AG04450 (cell line): Measurements from ENCODE around the gene HERC2. TPM values are rescaled to one million over a fixed set of nuclear protein-coding genes. Genes with fewer than 3 reads are reported as not detected.

Experiments
- CTCF ChIA-PET: fragments of 300-600, 350-600 bp; formaldehyde crosslinking; extraction: SDS; loops from one replicate; lab custom pipeline; 2022; ENCODE audit warnings: antibody characterized with exemption, inconsistent platforms; lab: Charles Lee
- POLR2A ChIA-PET: fragments of 350-600 bp; formaldehyde crosslinking; extraction: SDS; loops from one replicate; lab custom pipeline; 2021; ENCODE audit warnings: antibody characterized with exemption, inconsistent platforms; lab: Yijun Ruan, JAX
- DNase-seq: peaks from one replicate; pipeline ENCODE4 v3.0.0-alpha.2; 2011; ENCODE audit warnings: low read depth, low spot score
- H3K27ac ChIP-seq: one replicate; pipeline ENCODE4 v1.5.1; 2012; ENCODE audit warnings: low read depth, low read length, control low read depth
- H3K27me3 ChIP-seq: one replicate; pipeline ENCODE4 v1.6.0; 2012; ENCODE audit warnings: low read length; ENCODE audit not compliant: control insufficient read depth, insufficient read depth
- H3K4me3 ChIP-seq: 2 replicates; pipeline ENCODE4 v1.5.1; 2011; ENCODE audit warnings: mild to moderate bottlenecking, low read depth, low read length, control low read depth
- H3K9me3 ChIP-seq: 2 replicates; pipeline ENCODE4 v1.5.1; 2012; ENCODE audit warnings: low read length; ENCODE audit not compliant: control insufficient read depth, insufficient read depth
- polyA plus RNA-seq: library from polyadenylated mRNA; depleted of rRNA; stranded (reverse); fragments of >200 nt; gene quantifications from 2 replicates; pipeline ENCODE4 v1.2.3, GENCODE V29; 2011
- TF ChIP-seq, protein P1 (sequence below): IDR thresholded peaks from 2 replicates; pipeline ENCODE4 v1.5.1; 2011; ENCODE audit warnings: low read depth, low read length, control low read depth, inconsistent platforms

Gene HERC2
- polyA plus RNA-seq, 1 experiment = 12.7 TPM

- Histone ChIP-seq H3K4me3 (no peak overlapping the region), H3K27ac (no peak overlapping the region), H3K9me3 (no peaks in the 10 kb centered on the region; the same call in 1 of the 2 replicates), H3K27me3 (no peaks in the 10 kb centered on the region)
- no peak for DNase-seq
- CTCF ChIA-PET = no interaction called here
- POLR2A ChIA-PET = interaction anchor here (0.7 kb wide), 1 partner anchor 113 kb away, joined by 8 read pairs; no protein-coding TSS in a partner anchor
- TF ChIP-seq, protein P1, sequence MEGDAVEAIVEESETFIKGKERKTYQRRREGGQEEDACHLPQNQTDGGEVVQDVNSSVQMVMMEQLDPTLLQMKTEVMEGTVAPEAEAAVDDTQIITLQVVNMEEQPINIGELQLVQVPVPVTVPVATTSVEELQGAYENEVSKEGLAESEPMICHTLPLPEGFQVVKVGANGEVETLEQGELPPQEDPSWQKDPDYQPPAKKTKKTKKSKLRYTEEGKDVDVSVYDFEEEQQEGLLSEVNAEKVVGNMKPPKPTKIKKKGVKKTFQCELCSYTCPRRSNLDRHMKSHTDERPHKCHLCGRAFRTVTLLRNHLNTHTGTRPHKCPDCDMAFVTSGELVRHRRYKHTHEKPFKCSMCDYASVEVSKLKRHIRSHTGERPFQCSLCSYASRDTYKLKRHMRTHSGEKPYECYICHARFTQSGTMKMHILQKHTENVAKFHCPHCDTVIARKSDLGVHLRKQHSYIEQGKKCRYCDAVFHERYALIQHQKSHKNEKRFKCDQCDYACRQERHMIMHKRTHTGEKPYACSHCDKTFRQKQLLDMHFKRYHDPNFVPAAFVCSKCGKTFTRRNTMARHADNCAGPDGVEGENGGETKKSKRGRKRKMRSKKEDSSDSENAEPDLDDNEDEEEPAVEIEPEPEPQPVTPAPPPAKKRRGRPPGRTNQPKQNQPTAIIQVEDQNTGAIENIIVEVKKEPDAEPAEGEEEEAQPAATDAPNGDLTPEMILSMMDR = no peak
These were observed 57.8 kb downstream of the HERC2 start for GRCh38 chr15:28264166-28264565.

DNA sequence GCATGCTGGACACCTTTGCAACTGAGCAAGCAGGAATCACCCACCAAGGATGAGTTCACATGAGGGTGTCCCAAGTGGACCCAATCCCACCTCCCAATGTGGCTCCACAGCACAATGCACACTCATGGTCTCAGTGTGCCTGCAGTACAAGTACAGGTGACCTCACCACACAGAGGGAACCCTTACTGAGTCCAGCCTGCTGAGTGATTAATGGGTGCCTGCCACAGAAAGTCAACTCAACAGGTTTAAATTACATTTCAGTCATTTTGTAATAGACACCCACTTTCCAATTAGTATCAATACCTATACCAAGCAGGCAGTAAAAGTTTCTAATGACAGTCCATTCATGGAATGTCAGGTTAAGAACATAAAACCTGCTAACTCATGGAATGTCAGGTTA is 59.5 kb downstream of the HERC2 start:
- TF ChIP-seq, protein P1 = no peak
- DNase-seq = no peak
- H3K9me3 ChIP-seq = no peaks in the 10 kb centered on the region; the same call in 1 of the 2 replicates
- CTCF ChIA-PET = no interaction called here
- H3K4me3 ChIP-seq = no peak overlapping the region
- H3K27me3 ChIP-seq = no peaks in the 10 kb centered on the region
- POLR2A ChIA-PET = no interaction called here
- H3K27ac ChIP-seq = no peak overlapping the region

- Histone ChIP-seq H3K9me3 (no peaks in the 10 kb centered on the region; the same call in 1 of the 2 replicates), H3K27me3 (no peaks in the 10 kb centered on the region), H3K27ac (no peak overlapping the region), H3K4me3 (no peak overlapping the region)
- no peak for DNase-seq
- CTCF ChIA-PET = interaction anchor here (1.4 kb wide), 1 partner anchor 134 kb away, joined by 5 read pairs; no protein-coding TSS in a partner anchor
- TF ChIP-seq, protein P1 = no peak
- POLR2A ChIA-PET = no interaction called here
These were observed 61.3 kb downstream of the HERC2 start for GRCh38 chr15:28260722-28261121.

GRCh38 chr15:28260317-28260716 is 61.7 kb downstream of the HERC2 start:
- Histone ChIP-seq H3K4me3 (no peak overlapping the region), H3K27ac (no peak overlapping the region), H3K27me3 (no peaks in the 10 kb centered on the region), H3K9me3 (no peaks in the 10 kb centered on the region)
- ChIA-PET POLR2A (no interaction called here), CTCF (interaction anchor here (1.4 kb wide), 1 partner anchor 134 kb away, joined by 5 read pairs; no protein-coding TSS in a partner anchor)
- no peak for DNase-seq
- TF ChIP-seq, protein P1 = no peak

GRCh38 chr15:28255965-28256364 is 66.0 kb downstream of the HERC2 start:
- ChIA-PET POLR2A (no interaction called here), CTCF (no interaction called here)
- no peaks in the 10 kb centered on the region for H3K9me3 ChIP-seq

More at GRCh38 chr15:28255965-28256364, 66.0 kb downstream of the HERC2 start:
- Histone ChIP-seq H3K4me3 (no peak overlapping the region), H3K27me3 (no peaks in the 10 kb centered on the region), H3K27ac (no peak overlapping the region)
- TF ChIP-seq, protein P1 = no peak
- DNase-seq = no peak
